Activated naive CD4-positive, alpha-beta T cell treated with Interleukin-2 at 50 U/mL for 16 hours (primary cell): Measurements from ENCODE around the gene APMAP.

Experiments
- DNase-seq: peaks from one replicate; pipeline ENCODE4 v3.0.0-alpha.2; 2020

APMAP gene

GRCh38 chr20:24963672-24964505 is 28.7 kb downstream of the APMAP start:
- DNase-seq, result no peak

GRCh38 chr20:24962510-24962909 is 30.0 kb downstream of the APMAP start:
- DNase-seq, result no peak

GRCh38 chr20:24962182-24962492 is 30.4 kb downstream of the APMAP start:
- no peak for DNase-seq

GRCh38 chr20:24961384-24962181 is 31.0 kb downstream of the APMAP start:
- no peak for DNase-seq

GRCh38 chr20:24960861-24961260 is 31.7 kb downstream of the APMAP start:
- DNase-seq, result no peak

- no peak for DNase-seq
Measured at GRCh38 chr20:24960302-24960801, 32.2 kb downstream of the APMAP start.

- no peak for DNase-seq
Measured at GRCh38 chr20:24959591-24960301, 32.8 kb downstream of the APMAP start.

- DNase-seq, result no peak
Measured at GRCh38 chr20:24958506-24959385, 33.8 kb downstream of the APMAP start.

- DNase-seq, result no peak
Measured at GRCh38 chr20:24957326-24958016, 35.1 kb downstream of the APMAP start.

- no peak for DNase-seq
Measured at GRCh38 chr20:24956001-24956841, 36.3 kb downstream of the APMAP start.

- no peak for DNase-seq
Measured at GRCh38 chr20:24955045-24955444, 37.5 kb downstream of the APMAP start.

GRCh38 chr20:24954566-24954965 is 38.0 kb downstream of the APMAP start:
- DNase-seq, result no peak

GRCh38 chr20:24954151-24954550 is 38.4 kb downstream of the APMAP start:
- DNase-seq, result no peak

GRCh38 chr20:24953621-24954133 is 38.9 kb downstream of the APMAP start:
- DNase-seq, result no peak

- DNase-seq, result no peak
Measured at GRCh38 chr20:24953209-24953575, 39.4 kb downstream of the APMAP start.

GRCh38 chr20:24952376-24953208 is 40.0 kb downstream of the APMAP start:
- DNase-seq, result no peak

GRCh38 chr20:24951536-24952083 is 40.9 kb downstream of the APMAP start:
- no peak for DNase-seq

GRCh38 chr20:24950836-24951525 is 41.6 kb downstream of the APMAP start:
- DNase-seq, result no peak
